GM12892 (cell line): Measurements from ENCODE around the gene LCE2D.

ENCODE experiments used
- DNase-seq: peaks from one replicate; pipeline ENCODE4 v3.0.0; 2011; ENCODE audit not compliant: insufficient read length
- FAIRE-seq: peaks from 2 replicates; lab custom pipeline; 2011; peaks lifted over from hg19 to GRCh38; lab: Jason Lieb, UNC
- POLR2A ChIP-seq: IDR thresholded peaks from 2 replicates; pipeline ENCODE4 v1.6.1; 2011; ENCODE audit warnings: low read depth, low read length, control low read depth
- POLR2AphosphoS5 ChIP-seq: IDR thresholded peaks from 2 replicates; pipeline ENCODE4 v1.6.1; 2011; ENCODE audit warnings: low read depth, low read length, control low read depth
- TAF1 ChIP-seq: IDR thresholded peaks from 2 replicates; pipeline ENCODE4 v1.6.1; 2011; ENCODE audit warnings: low read depth, mild to moderate bottlenecking, control low read depth, low read length, borderline replicate concordance

LCE2D gene

DNA sequence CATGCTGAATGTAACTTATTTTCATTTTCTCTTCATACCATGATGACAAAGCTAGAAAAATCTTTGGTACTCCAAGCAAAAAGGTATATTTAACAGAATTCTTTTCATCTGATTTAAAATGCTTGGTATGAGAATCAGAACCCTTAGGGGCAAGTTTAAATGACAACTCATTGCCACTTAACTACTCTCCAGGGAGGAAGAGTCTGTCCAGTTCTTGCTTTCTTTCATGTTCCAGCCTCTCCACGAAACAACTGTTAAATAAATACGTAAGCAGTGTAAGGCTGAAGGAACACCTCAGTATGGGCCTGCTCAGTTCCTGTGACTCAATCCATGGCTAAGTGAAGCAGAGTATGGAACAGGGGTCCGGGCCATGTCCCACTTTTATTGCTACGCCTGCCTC lies 36.6 kb downstream of the LCE2D start:
- no peak for DNase-seq
- TF ChIP-seq POLR2AphosphoS5 (no peak), POLR2A (no peak), TAF1 (no peak)
- FAIRE-seq = no peak

DNA sequence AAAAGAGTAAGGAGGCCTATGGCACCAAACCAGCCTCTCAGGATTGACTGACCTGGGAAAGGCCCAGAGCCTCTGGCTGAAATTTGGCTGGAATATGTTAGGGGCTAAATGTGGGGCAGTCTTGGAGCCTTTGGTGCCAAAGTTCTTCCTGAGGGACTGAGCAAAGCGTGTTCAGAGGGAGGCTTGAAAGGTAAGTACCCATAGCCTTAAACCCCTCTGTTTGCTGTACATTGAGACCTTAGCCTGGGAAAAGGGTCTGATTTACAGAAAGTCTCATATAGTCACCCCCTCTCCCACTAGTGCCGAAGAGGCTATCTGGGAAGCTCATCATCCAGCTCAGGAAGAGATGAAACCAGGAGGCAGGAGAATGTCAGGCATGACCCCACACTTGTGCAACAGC lies 44.7 kb downstream of the LCE2D start, which contains the start of gene LCE4A:
LCE4A (plus strand) TSS at position 301 of the 400 bp plus-strand sequence. CDS start 916 bp downstream, outside the sequence.
- DNase-seq = no peak
- FAIRE-seq = no peak
- TF ChIP-seq POLR2A = no peak
- no peak for TF ChIP-seq TAF1
- TF ChIP-seq POLR2AphosphoS5 = no peak
